ENCODE results near the gene CRYL1. TPM values are rescaled to one million over a fixed set of nuclear protein-coding genes. Genes with fewer than 3 reads are reported as not detected.

The CRYL1 gene
- total RNA-seq, 5 donors from 2014 or later (not counting 1 experiment from before 2014, with no cell fraction given) = 12.3 to 21.5 (median 17.9) TPM

DNA sequence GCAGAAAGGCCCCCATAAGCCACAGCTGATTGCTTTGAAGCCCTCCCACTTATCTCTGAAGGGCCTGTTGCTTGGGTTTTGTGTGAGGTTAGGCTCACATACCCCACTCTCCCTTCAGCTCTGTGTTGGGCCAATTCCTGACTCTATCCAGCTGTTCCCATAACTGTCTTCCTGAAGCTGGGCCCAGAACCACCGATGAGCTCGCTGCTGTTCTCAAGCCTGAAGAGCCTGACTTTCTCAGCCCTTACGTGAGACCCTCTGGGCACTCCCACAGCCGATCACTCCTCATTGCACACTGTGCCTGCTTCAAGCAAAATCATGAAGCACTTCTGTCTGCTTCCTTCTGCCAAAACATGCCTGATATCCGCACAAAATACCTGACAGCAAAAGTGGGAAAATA, 124.1 kb downstream of the CRYL1 start:
- Histone ChIP-seq H3K4me3 (ENCODE audit: control insufficient read depth in 1 of 2, extremely low read depth in 1 of 2, low read length in 1 of 2) (no peak overlapping the region), H3K27ac (ENCODE audit: low read length) (no peak overlapping the region), H3K4me1 (ENCODE audit: control insufficient read depth in 1 of 2, extremely low read depth in 1 of 2, insufficient read depth in 2 of 2, low read length in 2 of 2) (peaks cover 3 to 11% of the 10 kb centered on the region in 2 experiments), H3K36me3 (ENCODE audit: control insufficient read depth in 2 of 2, extremely low read depth in 1 of 2, insufficient read depth in 1 of 2, low read length in 1 of 2) (no peaks in the 10 kb centered on the region), H3K27me3 (replicated peaks in 1 of 2; ENCODE audit: control insufficient read depth in 2 of 2, extremely low read depth in 1 of 2, insufficient read depth in 2 of 2, low read length in 1 of 2) (no peaks in the 10 kb centered on the region), H3K9me3 (no peaks in the 10 kb centered on the region)
- H3K4me1 Mint-ChIP-seq = peaks cover 4 to 10% (median 8%) of the 10 kb centered on the region in 3 donors
- H3K27me3 Mint-ChIP-seq = no peaks in the 10 kb centered on the region
- DNase-seq = no peak
- H3K27ac Mint-ChIP-seq = no peak overlapping the region
- H3K4me3 Mint-ChIP-seq = no peak overlapping the region
- POLR2A ChIA-PET = no interaction called here
- ATAC-seq (replicated peaks in 1 of 4) = no peak
- CTCF ChIA-PET = interaction anchor here in 1 of 2 donors (0.6 kb wide), 1 partner anchor 192 kb away, joined by 4 read pairs; no protein-coding TSS in a partner anchor
- peaks cover 28% of the 10 kb centered on the region for H3K36me3 Mint-ChIP-seq
- WGBS (ENCODE audit: insufficient coverage) = 96% methylated on average over 5 of the region's 5 CpGs
- H3K9me3 Mint-ChIP-seq = peaks cover 0 to 3% (median 0%) of the 10 kb centered on the region in 3 donors

GRCh38 chr13:20400774-20401173, 124.9 kb downstream of the CRYL1 start:
- H3K4me1 ChIP-seq (ENCODE audit: control insufficient read depth in 1 of 2, extremely low read depth in 1 of 2, insufficient read depth in 2 of 2, low read length in 2 of 2) = peaks cover 3 to 11% of the 10 kb centered on the region in 2 experiments
- WGBS (ENCODE audit: insufficient coverage) = 65% methylated on average over 7 of the region's 7 CpGs
- no peaks in the 10 kb centered on the region for H3K27me3 Mint-ChIP-seq
- H3K4me1 Mint-ChIP-seq = peaks cover 4 to 10% (median 8%) of the 10 kb centered on the region in 3 donors
- peaks cover 0 to 4% (median 0%) of the 10 kb centered on the region in 3 donors for H3K9me3 Mint-ChIP-seq
- ChIA-PET CTCF (interaction anchor here in 1 of 2 donors (0.6 kb wide), 1 partner anchor 193 kb away, joined by 4 read pairs; no protein-coding TSS in a partner anchor), POLR2A (no interaction called here)
- H3K27me3 ChIP-seq (replicated peaks in 1 of 2; ENCODE audit: control insufficient read depth in 2 of 2, extremely low read depth in 1 of 2, insufficient read depth in 2 of 2, low read length in 1 of 2) = no peaks in the 10 kb centered on the region
- no peaks in the 10 kb centered on the region for H3K36me3 ChIP-seq (ENCODE audit: control insufficient read depth in 2 of 2, extremely low read depth in 1 of 2, insufficient read depth in 1 of 2, low read length in 1 of 2)
- no peaks in the 10 kb centered on the region for H3K9me3 ChIP-seq
- DNase-seq (no peak), ATAC-seq (replicated peaks in 1 of 4) (no peak)
- no peak overlapping the region for H3K4me3 Mint-ChIP-seq
- peaks cover 23% of the 10 kb centered on the region for H3K36me3 Mint-ChIP-seq
- no peak overlapping the region for H3K27ac ChIP-seq (ENCODE audit: low read length)
- H3K27ac Mint-ChIP-seq = no peak overlapping the region
- no peak overlapping the region for H3K4me3 ChIP-seq (ENCODE audit: control insufficient read depth in 1 of 2, extremely low read depth in 1 of 2, low read length in 1 of 2)

- Mint-ChIP-seq H3K4me1 (peaks cover 4 to 10% (median 8%) of the 10 kb centered on the region in 3 donors), H3K27me3 (no peaks in the 10 kb centered on the region), H3K4me3 (no peak overlapping the region), H3K9me3 (peaks cover 0 to 4% (median 0%) of the 10 kb centered on the region in 3 donors), H3K36me3 (peaks cover 23% of the 10 kb centered on the region), H3K27ac (no peak overlapping the region)
- Histone ChIP-seq H3K36me3 (ENCODE audit: control insufficient read depth in 2 of 2, extremely low read depth in 1 of 2, insufficient read depth in 1 of 2, low read length in 1 of 2) (no peaks in the 10 kb centered on the region), H3K27me3 (replicated peaks in 1 of 2; ENCODE audit: control insufficient read depth in 2 of 2, extremely low read depth in 1 of 2, insufficient read depth in 2 of 2, low read length in 1 of 2) (no peaks in the 10 kb centered on the region), H3K4me1 (ENCODE audit: control insufficient read depth in 1 of 2, extremely low read depth in 1 of 2, insufficient read depth in 2 of 2, low read length in 2 of 2) (peaks cover 3 to 11% of the 10 kb centered on the region in 2 experiments), H3K9me3 (no peaks in the 10 kb centered on the region), H3K27ac (ENCODE audit: low read length) (no peak overlapping the region), H3K4me3 (ENCODE audit: control insufficient read depth in 1 of 2, extremely low read depth in 1 of 2, low read length in 1 of 2) (no peak overlapping the region)
- ATAC-seq (replicated peaks in 1 of 4) (no peak), DNase-seq (no peak)
- ChIA-PET POLR2A (no interaction called here), CTCF (no interaction called here)
- 94% methylated on average over 4 of the region's 4 CpGs for WGBS (ENCODE audit: insufficient coverage)
These were observed 125.7 kb downstream of the CRYL1 start for GRCh38 chr13:20399961-20400360.

GRCh38 chr13:20399515-20399914, 126.1 kb downstream of the CRYL1 start:
- Mint-ChIP-seq H3K4me3 (no peak overlapping the region), H3K36me3 (peaks cover 20% of the 10 kb centered on the region), H3K9me3 (peaks cover 0 to 4% (median 0%) of the 10 kb centered on the region in 3 donors), H3K4me1 (peaks cover 4 to 10% (median 8%) of the 10 kb centered on the region in 3 donors), H3K27ac (no peak overlapping the region), H3K27me3 (no peaks in the 10 kb centered on the region)
- Histone ChIP-seq H3K27me3 (replicated peaks in 1 of 2; ENCODE audit: control insufficient read depth in 2 of 2, extremely low read depth in 1 of 2, insufficient read depth in 2 of 2, low read length in 1 of 2) (no peaks in the 10 kb centered on the region), H3K9me3 (no peaks in the 10 kb centered on the region), H3K4me3 (ENCODE audit: control insufficient read depth in 1 of 2, extremely low read depth in 1 of 2, low read length in 1 of 2) (no peak overlapping the region), H3K36me3 (ENCODE audit: control insufficient read depth in 2 of 2, extremely low read depth in 1 of 2, insufficient read depth in 1 of 2, low read length in 1 of 2) (no peaks in the 10 kb centered on the region), H3K27ac (ENCODE audit: low read length) (no peak overlapping the region), H3K4me1 (ENCODE audit: control insufficient read depth in 1 of 2, extremely low read depth in 1 of 2, insufficient read depth in 2 of 2, low read length in 2 of 2) (peaks cover 3 to 11% of the 10 kb centered on the region in 2 experiments)
- ATAC-seq (replicated peaks in 1 of 4) = no peak
- 90% methylated on average over 5 of the region's 5 CpGs for WGBS (ENCODE audit: insufficient coverage)
- ChIA-PET CTCF (no interaction called here), POLR2A (no interaction called here)
- no peak for DNase-seq

DNA sequence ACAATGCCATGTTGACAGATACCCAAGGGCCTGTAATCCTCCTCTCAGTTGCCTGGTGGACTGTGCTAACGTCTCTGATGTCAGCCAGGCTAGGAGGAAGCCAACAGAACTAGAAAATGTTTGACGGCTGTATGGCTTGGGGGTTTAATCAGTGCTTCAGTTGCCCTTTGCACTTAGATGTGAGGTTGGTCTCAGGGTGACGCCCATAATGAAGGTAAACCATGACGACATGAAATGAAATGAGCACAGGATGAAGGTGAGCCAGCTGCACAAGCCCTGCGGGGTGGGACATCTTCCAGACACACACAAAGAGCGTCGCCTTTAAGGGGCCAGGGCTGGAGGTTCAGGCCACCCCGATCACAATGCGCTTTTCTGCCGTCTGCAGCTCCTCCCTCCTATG, 127.2 kb downstream of the CRYL1 start:
- Histone ChIP-seq H3K27me3 (replicated peaks in 1 of 2; ENCODE audit: control insufficient read depth in 2 of 2, extremely low read depth in 1 of 2, insufficient read depth in 2 of 2, low read length in 1 of 2) (no peaks in the 10 kb centered on the region), H3K9me3 (no peaks in the 10 kb centered on the region), H3K36me3 (ENCODE audit: control insufficient read depth in 2 of 2, extremely low read depth in 1 of 2, insufficient read depth in 1 of 2, low read length in 1 of 2) (no peaks in the 10 kb centered on the region), H3K4me1 (ENCODE audit: control insufficient read depth in 1 of 2, extremely low read depth in 1 of 2, insufficient read depth in 2 of 2, low read length in 2 of 2) (peaks cover 3 to 11% of the 10 kb centered on the region in 2 experiments), H3K4me3 (ENCODE audit: control insufficient read depth in 1 of 2, extremely low read depth in 1 of 2, low read length in 1 of 2) (no peak overlapping the region), H3K27ac (ENCODE audit: low read length) (no peak overlapping the region)
- ChIA-PET POLR2A (no interaction called here), CTCF (no interaction called here)
- no peak for ATAC-seq (replicated peaks in 1 of 4)
- H3K36me3 Mint-ChIP-seq = peaks cover 9% of the 10 kb centered on the region
- no peak overlapping the region for H3K4me3 Mint-ChIP-seq
- no peak overlapping the region for H3K27ac Mint-ChIP-seq
- WGBS (ENCODE audit: insufficient coverage) = 79% methylated on average over 5 of the region's 10 CpGs
- peaks cover 4 to 10% (median 8%) of the 10 kb centered on the region in 3 donors for H3K4me1 Mint-ChIP-seq
- H3K9me3 Mint-ChIP-seq = peaks cover 0 to 4% (median 0%) of the 10 kb centered on the region in 3 donors
- no peak for DNase-seq
- no peaks in the 10 kb centered on the region for H3K27me3 Mint-ChIP-seq

DNA sequence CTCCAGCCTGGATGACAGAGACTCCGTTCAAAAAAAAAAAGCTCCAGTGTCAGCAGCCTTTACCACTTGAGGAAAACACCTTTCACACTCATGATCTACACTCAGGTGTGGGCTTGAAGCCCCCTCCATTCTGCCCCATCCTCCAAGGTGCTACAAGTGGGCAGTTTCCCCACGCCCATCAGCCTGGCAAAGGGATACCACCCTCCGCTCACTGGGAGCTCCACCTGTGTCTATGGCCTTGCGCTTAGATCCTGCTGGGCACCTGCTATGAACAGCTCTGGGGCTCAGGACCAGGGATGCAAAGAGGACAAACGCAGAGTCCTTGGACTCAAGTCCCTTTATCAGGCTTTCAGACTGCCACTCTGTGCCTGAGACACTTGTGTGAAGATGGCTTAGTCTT, 127.8 kb downstream of the CRYL1 start:
- H3K36me3 ChIP-seq (ENCODE audit: control insufficient read depth in 2 of 2, extremely low read depth in 1 of 2, insufficient read depth in 1 of 2, low read length in 1 of 2) = no peaks in the 10 kb centered on the region
- 100% methylated on average over 5 of the region's 5 CpGs for whole genome bisulfite sequencing (ENCODE audit: insufficient coverage)
- peaks cover 4% of the 10 kb centered on the region for H3K36me3 Mint-ChIP-seq
- H3K9me3 ChIP-seq = no peaks in the 10 kb centered on the region
- ATAC-seq (replicated peaks in 1 of 4) (no peak), DNase-seq (no peak)
- H3K4me1 Mint-ChIP-seq = peaks cover 4 to 8% (median 8%) of the 10 kb centered on the region in 3 donors
- H3K9me3 Mint-ChIP-seq = peaks cover 0 to 4% (median 0%) of the 10 kb centered on the region in 3 donors
- H3K27me3 Mint-ChIP-seq = no peaks in the 10 kb centered on the region
- peaks cover 3 to 11% of the 10 kb centered on the region in 2 experiments for H3K4me1 ChIP-seq (ENCODE audit: control insufficient read depth in 1 of 2, extremely low read depth in 1 of 2, insufficient read depth in 2 of 2, low read length in 2 of 2)
- H3K4me3 Mint-ChIP-seq = no peak overlapping the region
- ChIA-PET CTCF (interaction anchor here in 1 of 2 donors (0.5 kb wide), 1 partner anchor 623 kb away, joined by 6 read pairs; no protein-coding TSS in a partner anchor), POLR2A (no interaction called here)
- H3K27me3 ChIP-seq (replicated peaks in 1 of 2; ENCODE audit: control insufficient read depth in 2 of 2, extremely low read depth in 1 of 2, insufficient read depth in 2 of 2, low read length in 1 of 2) = no peaks in the 10 kb centered on the region
- H3K27ac ChIP-seq (ENCODE audit: low read length) = no peak overlapping the region
- H3K4me3 ChIP-seq (ENCODE audit: control insufficient read depth in 1 of 2, extremely low read depth in 1 of 2, low read length in 1 of 2) = no peak overlapping the region
- H3K27ac Mint-ChIP-seq = no peak overlapping the region

Measured in T-cell (primary cell).